ENCODE results near the gene UIMC1. TPM values are rescaled to one million over a fixed set of nuclear protein-coding genes. Genes with fewer than 3 reads are reported as not detected.

The UIMC1 gene
- total RNA-seq, 4 donors from 2014 or later: 34.7 to 51.1 (median 48.9) TPM

DNA sequence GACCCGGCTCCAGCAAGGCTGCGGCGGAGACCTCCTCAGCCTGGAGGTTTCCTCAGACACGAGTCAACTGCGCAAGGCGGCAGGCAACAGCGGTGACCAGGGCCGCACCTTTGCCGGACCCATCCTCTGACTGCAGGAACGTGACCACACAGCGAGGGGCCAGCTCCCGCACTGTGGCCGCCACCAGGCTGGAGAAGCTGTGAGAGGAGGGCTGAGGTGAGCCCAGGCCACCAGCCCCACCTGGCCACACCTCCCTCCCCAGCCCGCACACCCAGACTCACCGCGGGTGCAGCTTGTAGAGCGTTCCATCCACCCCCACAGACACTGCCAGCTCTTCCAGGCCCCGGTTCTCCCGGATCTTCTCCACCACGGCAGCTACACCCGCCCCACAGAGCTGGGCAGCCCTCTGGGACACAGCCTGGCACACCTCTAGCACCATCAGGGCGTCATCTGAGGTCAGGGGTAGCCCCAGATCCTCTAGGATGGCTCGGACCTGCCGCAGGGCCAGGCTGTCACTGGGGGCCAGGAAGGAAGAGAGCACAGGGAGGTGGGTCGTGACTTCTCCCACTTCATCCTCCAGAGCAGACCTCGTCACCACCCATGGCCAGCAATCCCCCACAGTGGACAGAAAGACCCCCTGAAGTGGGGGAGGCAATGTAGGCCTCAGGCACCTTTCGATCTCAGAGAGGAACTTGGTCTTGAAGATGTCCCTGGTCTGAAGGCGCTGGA is 125.4 kb downstream of the UIMC1 start:
- TF ChIP-seq EP300 (IDR thresholded peaks at IDR 0.05): no peak
- TF ChIP-seq, protein P1, sequence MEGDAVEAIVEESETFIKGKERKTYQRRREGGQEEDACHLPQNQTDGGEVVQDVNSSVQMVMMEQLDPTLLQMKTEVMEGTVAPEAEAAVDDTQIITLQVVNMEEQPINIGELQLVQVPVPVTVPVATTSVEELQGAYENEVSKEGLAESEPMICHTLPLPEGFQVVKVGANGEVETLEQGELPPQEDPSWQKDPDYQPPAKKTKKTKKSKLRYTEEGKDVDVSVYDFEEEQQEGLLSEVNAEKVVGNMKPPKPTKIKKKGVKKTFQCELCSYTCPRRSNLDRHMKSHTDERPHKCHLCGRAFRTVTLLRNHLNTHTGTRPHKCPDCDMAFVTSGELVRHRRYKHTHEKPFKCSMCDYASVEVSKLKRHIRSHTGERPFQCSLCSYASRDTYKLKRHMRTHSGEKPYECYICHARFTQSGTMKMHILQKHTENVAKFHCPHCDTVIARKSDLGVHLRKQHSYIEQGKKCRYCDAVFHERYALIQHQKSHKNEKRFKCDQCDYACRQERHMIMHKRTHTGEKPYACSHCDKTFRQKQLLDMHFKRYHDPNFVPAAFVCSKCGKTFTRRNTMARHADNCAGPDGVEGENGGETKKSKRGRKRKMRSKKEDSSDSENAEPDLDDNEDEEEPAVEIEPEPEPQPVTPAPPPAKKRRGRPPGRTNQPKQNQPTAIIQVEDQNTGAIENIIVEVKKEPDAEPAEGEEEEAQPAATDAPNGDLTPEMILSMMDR (IDR thresholded peaks at IDR 0.05): no peak
- no peak for TF ChIP-seq POLR2A (IDR thresholded peaks at IDR 0.05; ENCODE audit: low read depth)
- TF ChIP-seq POLR2AphosphoS5 (IDR thresholded peaks at IDR 0.05): no peak

DNA sequence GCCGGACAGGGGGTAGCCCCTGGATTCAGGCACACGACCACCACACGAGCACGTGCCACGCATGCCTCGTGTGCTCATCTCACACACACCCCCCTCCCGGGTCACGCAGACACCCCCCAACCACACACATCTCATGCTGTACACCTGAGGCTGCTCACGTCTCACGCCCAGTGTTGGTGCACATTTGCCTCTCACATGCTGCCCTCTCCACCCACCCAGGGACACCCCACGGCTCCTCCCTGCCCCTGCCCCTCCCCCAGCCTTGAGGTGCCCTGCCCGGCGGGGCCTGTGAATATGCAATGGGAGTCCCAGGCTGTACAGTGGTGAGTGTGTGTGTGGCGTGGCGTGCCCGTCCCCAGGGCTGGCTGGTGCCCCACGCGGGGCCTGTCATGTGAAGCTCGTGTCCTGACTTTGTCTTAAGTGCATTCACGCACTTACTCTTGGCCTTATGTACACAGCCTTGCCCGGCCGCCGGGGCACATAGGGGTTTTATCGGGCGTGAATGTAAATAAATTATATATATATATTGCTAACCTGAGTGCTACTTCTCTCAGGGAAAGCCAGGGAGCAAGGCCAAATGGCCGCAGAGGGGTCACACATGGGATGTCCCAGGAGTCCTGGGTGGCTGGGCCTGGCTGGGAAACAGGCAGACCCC is 126.1 kb downstream of the UIMC1 start:
- WGBS: 90% methylated on average over 20 of the region's 26 CpGs
- Histone ChIP-seq H3K9me3 (no peaks in the 10 kb centered on the region), H3K27ac (replicated peaks in 1 of 4) (no peak overlapping the region), H3K4me3 (no peak overlapping the region), H3K36me3 (no peaks in the 10 kb centered on the region), H3K27me3 (peaks cover 0 to 42% (median 0%) of the 10 kb centered on the region in 4 donors), H3K4me1 (no peaks in the 10 kb centered on the region)
- no peak for DNase-seq (ENCODE audit: extremely low spot score)
- intact Hi-C loops (cut with DNase I): no loop called here
- TF ChIP-seq, protein P1 (IDR thresholded peaks at IDR 0.05): no peak
- TF ChIP-seq POLR2A (IDR thresholded peaks at IDR 0.05; ENCODE audit: low read depth) (no peak), POLR2AphosphoS5 (IDR thresholded peaks at IDR 0.05) (no peak), EP300 (IDR thresholded peaks at IDR 0.05) (no peak)

More for the DNA sequence above, 125.4 kb downstream of the UIMC1 start:
- Histone ChIP-seq H3K36me3 (no peaks in the 10 kb centered on the region), H3K27ac (replicated peaks in 1 of 4) (no peak overlapping the region), H3K4me1 (no peaks in the 10 kb centered on the region), H3K9me3 (no peaks in the 10 kb centered on the region), H3K4me3 (no peak overlapping the region), H3K27me3 (peaks cover 0 to 35% (median 0%) of the 10 kb centered on the region in 4 donors)
- WGBS: 88% methylated on average over 11 of the region's 28 CpGs
- DNase-seq (ENCODE audit: extremely low spot score): no peak
- intact Hi-C loops (cut with DNase I): no loop called here

DNA sequence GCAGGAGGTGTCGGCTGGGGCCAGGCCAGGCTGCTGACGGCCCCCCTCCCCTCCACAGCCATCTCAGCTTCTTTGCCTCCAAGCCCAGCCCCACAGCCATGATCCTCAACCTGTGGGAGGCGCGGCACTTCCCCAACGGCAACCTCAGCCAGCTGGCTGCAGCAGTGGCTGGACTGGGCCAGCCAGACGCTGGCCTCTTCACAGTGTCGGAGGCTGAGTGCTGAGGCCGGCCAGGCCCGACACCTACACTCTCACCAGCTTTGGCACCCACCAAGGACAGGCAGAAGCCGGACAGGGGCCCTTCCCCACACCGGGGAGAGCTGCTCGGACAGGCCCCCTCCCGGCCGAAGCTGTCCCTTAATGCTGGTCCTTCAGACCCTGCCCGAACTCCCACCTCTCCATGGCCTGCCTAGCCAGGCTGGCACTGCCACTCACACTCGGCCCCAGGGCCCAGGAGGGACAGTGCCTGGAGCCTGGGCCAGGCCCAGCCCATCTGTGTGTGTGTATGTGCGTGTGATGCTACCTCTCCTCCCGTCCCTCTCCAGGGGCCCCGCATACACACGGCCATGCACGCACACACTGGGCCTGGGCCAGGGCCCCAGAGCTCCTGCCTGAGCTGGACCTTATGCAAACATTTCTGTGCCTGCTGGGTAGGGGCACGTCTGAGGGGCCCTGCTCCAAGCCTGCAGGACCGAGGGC is 126.8 kb downstream of the UIMC1 start:
- H3K27ac ChIP-seq (replicated peaks in 1 of 4): no peak overlapping the region
- WGBS: 81% methylated on average over 10 of the region's 23 CpGs
- H3K9me3 ChIP-seq: no peaks in the 10 kb centered on the region
- DNase-seq (ENCODE audit: extremely low spot score): no peak
- no peaks in the 10 kb centered on the region for H3K4me1 ChIP-seq
- peaks cover 0 to 48% (median 0%) of the 10 kb centered on the region in 4 donors for H3K27me3 ChIP-seq
- TF ChIP-seq POLR2A (IDR thresholded peaks at IDR 0.05; ENCODE audit: low read depth): no peak
- no peak for TF ChIP-seq POLR2AphosphoS5 (IDR thresholded peaks at IDR 0.05)
- TF ChIP-seq, protein P1 (IDR thresholded peaks at IDR 0.05): no peak
- no peak for TF ChIP-seq EP300 (IDR thresholded peaks at IDR 0.05)
- H3K36me3 ChIP-seq: no peaks in the 10 kb centered on the region
- intact Hi-C loops (cut with DNase I): no loop called here
- H3K4me3 ChIP-seq: no peak overlapping the region

DNA sequence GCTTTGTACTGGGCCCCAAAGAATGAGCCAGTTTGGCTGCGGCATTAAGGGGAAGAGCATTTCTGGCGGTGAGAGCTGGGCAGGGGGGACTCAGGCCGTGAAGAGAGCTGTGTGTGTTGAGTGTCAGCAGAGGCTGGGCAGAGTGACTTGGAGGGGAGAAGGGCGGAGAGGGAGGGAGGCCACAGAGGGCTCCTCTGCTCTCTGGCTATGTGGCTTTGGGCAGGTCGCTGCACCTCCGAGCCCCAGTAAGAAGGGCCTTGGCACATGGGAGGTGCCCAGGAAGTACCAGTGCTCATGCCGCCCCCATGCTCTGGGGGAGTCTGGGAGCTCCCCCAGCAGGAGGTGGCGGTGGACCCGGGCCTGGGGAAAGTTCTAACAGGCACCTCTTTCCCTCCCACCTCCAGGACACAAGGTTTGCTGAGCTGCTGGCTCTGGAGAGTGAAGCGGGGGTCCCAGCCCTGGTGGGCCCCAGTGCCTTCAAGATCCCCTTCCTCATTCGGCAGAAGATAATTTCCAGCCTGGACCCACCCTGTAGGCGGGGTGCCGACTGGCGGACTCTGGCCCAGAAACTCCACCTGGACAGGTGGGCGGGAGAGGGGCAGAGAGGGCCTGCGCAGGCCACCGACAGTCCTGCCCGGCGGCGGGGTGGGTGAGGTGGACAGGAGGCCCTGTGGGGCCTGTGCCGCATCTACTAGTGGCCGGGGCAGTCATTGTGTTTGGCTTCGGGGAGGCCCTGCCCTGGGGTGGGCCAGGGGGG is 127.5 kb downstream of the UIMC1 start:
- Histone ChIP-seq H3K9me3 (no peaks in the 10 kb centered on the region), H3K4me1 (no peaks in the 10 kb centered on the region), H3K27ac (replicated peaks in 1 of 4) (no peak overlapping the region), H3K36me3 (no peaks in the 10 kb centered on the region), H3K4me3 (no peak overlapping the region), H3K27me3 (peaks cover 0 to 55% (median 0%) of the 10 kb centered on the region in 4 donors)
- 92% methylated on average over 18 of the region's 23 CpGs for WGBS
- intact Hi-C loops (cut with DNase I): no loop called here
- TF ChIP-seq POLR2AphosphoS5 (IDR thresholded peaks at IDR 0.05) (no peak), POLR2A (IDR thresholded peaks at IDR 0.05; ENCODE audit: low read depth) (no peak), EP300 (IDR thresholded peaks at IDR 0.05) (no peak)
- TF ChIP-seq, protein P1 (IDR thresholded peaks at IDR 0.05): no peak
- no peak for DNase-seq (ENCODE audit: extremely low spot score)

Data from esophagus muscularis mucosa (tissue), 4 donors.